ENCODE results near the gene CTBP1.

The CTBP1 gene

DNA sequence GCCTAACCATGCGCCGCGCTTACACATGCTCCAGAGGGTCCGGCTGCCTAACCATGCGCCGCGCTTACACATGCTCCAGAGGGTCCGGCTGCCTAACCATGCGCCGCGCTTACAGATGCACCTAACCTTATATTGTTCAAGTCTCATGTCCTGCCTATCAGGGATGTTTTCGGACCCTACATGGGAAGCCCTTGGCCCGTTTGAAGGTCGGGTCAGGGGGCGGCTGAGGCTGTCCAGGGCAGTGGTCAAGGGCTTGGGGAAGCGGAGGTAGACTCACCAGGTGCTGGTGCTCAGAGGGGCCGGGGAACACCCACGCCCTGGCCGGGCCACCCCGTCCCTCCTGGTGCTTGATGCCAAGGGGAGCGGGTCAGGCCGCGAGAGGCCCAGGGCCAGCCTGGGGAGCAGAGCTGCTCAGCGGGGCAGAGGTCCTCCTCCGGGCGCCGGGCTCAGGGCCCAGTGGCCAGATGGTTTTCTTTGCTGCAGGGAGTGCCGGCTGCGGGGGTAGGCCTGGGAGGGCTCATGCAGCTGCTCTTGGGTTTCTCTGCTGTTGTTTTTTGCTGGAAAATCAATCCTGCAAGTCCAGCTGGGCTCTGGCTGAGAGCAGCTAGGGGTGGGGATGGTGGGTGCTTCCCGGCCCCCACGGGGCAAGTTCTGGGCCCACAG is 41.2 kb downstream of the CTBP1 start:
- no peak for DNase-seq

DNA sequence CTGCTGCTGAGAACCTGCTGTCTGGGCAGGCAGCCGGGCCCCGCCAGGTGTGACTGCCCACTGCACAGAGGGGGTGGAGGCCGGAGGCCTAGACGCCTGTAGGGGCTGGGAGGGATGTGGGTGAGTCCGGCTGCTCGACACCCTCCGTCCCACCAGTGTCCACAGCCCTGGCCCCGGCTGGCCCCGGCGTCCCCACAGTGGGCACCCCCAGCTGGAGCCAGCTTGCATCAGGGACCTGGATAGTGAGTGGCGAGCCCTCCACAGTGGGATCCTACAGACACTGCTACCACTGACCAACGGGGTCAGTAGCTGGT is 41.8 kb downstream of the CTBP1 start:
- DNase-seq: no peak

DNA sequence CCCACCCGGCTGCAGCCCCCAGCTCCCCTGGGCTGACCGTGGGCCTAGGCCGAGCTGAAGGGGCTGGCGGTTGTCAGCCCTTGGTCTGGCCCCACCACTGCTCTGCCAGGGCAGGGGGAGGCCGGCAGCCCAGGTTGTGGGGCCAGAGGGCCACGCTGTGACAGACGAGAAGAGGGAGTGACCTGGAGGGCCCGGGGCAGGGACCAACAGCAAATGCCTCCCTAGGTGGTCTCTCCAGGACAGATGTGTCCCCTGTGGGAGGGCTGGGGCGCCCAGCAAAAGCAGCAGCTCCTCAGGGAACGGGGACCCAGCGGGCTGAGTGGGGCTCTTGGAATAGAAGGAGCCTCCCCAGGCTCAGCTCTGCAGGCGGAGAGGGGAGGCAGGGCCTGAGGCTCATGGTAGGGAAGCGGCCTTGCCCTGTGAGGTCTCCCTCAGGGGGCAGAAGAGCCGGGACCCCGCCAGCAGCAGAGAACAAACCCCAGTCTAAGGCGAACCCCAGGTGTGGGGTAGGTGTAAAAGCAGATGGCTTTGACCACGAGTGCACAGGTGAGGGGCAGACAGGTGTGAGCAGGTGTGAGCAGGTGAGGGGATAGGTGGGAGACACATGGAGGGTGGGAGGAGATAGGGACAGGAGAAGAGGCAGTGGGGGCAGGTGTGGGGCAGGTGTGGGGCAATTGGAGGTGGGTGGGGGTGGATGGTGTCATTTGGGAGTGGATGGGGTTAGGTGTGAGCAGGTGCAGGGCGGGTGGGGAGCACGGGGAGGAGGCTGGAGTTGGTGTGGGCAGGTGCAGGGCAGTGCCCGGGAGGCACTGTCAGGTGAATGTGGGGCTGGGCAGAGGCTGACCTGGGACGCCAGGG is 42.4 kb downstream of the CTBP1 start:
- DNase-seq: no peak

DNA sequence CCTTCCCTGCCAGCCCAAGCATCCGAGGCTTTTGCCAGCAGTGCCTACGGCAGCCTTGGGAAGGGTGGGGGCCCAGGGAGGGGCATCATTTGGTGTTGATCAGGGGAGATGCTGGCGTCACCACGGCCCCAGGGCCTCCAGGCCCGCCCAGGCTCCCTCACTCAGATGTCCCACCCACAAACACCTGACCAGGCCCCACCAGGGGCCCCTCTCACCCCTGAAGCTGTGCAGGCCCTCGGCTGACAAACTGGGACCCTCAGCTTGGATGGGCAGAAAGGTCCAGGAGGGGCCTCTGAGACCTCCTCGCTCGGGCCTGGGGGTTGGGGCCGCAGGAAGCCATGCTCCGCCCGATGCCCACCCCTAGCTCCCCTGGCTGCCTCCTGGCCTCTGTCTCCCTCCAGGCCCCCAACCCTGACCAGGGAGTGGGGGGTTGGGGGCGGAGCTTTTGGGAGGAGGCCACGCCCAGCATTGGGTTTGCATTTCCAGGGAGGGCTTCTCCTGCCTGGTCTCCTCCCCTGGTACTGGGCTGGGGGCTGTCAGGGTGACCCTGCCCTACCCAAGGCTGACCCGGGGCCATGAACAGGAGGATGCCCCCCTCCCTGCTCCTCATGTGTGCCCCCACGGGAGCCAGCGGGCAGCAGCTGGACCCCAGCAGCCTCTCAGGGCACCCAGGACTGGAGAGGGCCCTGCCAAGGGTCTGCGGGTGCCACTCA is 43.2 kb downstream of the CTBP1 start:
- no peak for DNase-seq

DNA sequence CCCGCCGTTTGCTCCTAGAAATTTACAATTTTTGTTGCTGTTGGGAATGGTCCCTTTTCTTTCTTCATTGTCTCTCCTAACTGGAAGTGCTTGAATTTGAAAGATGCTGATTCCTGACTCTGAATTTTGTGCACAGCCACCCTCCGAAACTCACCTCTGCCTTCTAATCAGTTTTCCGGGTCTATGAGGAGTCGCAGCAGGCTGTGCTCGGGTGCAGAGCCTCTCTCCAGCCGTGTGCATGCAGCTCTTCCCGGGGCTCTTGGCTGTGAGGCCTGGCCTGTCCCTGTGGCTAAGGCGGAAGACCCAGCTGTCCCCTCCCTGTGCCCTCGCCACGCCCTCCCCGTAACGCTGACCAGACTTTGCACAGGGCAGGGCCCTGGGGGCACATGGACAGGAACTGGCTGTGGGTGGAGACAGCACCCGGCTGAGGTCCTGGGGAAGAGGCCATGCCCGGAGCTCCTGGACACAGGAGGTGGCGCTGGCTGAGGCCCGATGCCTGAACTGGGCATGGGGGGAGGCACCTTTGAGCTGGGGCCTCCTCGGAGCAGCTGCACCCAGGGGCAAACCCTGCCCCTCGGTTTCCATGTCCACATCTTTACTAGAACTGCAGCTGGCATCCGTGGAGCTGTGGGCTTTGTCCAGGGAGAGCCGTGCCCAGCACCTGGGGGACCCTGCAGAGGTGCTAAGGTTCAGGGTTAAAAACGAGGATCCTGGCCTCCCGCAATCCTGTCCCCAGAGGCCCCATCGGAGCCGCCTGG is 43.9 kb downstream of the CTBP1 start:
- no peak for DNase-seq

DNA sequence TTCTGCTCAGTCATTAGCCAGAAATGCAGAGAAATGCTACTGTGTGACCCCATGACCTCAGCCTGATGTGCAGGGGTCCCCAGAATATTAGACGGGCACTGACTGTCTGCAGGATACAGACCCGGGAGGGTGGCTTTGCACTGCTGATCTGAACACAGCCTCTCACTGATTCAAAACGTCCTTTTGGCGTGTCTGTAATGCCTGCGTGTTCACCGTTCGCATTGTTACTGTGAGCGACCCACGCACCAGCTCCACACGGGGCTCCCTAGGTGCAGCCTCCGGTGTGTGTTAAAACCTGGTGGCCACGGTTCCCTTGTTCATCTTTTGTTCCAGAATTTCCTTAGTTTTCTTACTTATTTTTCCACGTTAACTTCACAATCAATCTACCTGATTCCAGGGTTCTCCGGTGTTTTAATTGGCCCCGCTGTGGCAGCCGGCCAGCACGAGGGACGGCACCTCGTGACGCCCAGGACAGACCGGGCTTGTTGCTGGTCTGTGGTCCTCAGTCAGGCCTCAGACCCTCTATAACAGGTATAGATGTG is 44.6 kb downstream of the CTBP1 start:
- DNase-seq: no peak

DNA sequence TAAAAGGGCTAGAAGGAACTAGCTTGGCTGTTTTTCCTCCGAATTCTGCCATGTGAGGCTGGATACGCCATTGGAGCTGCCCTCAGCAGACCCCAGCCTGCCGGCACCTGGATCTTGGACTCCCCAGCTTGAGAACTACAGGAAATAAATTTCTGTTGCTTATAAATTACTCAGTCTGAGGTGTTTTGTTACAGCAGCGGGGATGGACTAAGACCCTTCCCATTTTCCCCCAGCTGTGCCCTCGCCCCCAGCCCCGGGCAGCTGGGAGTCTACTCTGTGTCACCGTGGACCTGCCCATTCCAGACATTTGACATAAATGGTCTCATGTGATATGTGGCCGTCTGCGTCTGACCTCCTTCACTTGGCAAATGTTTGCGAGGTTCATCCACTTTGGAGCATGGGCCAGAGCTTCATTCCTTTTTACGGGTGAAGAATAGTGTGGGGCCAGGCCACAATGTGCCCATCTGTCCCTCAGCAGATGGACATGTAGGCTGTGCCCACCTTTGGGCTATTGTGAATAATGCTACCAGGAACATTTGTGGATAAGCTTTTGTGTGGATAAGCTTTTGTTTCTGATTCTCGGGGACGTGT is 45.8 kb downstream of the CTBP1 start:
- DNase-seq: no peak

DNA sequence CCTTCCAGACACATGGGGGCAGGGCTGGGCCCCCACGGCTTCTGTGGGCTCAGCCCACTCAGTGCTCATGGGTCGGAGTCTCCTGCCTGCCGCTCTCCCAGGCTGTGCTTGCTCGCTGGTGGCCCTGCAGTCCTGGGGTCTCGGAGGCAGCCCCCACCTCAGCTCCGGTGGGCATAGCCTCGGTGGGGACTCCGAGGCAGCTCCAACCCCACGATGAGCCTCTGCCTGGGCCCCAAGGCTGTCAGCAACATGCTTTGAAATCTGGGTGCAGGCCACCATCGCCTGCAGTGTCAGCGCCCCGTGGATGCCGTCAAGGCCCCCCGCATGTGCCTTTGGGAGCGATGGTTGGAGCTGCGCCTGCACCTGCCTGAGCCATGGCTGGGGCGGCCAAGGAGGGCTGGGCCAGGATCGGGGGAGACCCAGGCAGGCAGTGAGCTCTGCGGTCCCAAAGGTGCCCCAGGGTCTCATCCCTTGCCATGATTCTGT is 46.4 kb downstream of the CTBP1 start:
- no peak for DNase-seq

DNA sequence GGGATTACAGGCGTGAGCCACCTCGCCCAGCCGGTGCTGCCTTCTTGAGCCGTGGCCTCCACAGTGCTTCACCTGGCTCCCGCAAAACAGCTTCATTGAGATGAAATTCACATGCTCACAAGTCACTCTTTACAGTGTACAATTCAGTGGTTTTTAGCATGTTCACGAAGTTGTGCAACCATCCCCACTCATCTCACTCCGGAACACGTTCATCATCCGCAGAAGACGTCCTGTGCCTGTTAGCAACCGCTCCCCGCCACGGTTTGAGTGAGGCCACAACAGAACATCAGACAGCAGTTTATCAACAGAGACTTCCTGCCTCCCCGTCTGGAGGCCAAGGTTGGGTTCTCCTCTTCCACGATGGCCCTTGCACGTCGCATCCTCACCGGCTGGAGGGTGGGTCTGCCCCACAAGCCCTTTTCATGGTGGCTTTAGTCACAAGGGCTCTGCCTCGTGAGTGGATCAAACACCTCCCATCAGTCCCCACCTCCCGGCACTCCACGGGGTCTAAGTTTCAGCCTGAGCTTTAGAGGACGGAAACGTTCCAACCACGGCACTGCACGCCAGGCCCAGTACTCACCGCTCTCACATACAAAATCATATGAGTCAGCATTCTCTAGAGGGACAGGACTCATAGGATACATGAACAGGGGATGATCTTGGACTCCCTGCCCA is 46.9 kb downstream of the CTBP1 start:
- no peak for DNase-seq

DNA sequence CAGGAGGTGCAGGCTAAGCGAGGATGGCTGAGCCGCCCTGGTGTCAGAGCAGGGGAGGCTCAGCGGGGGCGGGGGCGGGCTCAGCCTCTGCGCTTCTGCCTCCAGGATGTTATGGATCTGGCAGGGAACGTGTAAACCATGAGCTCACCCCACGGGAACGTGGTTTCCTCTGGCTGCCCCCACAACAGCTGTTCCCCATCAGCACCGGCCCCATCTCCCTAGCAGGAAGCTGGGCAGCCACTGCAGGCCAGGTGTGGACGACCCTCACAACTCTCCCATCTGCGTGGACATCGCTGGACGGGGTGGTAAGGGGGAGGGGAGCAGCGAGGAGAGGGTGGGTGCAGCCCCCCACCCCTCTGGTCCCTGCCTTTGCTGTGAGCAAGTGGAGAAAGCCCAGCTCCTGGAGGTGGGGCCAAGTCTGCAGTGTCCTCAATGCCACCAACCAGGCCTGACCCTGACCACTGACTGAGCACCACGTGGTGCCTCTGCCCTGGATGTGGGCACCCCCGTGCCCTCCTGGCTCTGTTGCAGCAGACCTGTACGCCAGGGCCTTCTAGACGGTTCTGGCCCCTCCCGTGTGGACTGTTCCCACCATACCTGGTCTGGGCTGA is 48.4 kb downstream of the CTBP1 start:
- DNase-seq: no peak

DNA sequence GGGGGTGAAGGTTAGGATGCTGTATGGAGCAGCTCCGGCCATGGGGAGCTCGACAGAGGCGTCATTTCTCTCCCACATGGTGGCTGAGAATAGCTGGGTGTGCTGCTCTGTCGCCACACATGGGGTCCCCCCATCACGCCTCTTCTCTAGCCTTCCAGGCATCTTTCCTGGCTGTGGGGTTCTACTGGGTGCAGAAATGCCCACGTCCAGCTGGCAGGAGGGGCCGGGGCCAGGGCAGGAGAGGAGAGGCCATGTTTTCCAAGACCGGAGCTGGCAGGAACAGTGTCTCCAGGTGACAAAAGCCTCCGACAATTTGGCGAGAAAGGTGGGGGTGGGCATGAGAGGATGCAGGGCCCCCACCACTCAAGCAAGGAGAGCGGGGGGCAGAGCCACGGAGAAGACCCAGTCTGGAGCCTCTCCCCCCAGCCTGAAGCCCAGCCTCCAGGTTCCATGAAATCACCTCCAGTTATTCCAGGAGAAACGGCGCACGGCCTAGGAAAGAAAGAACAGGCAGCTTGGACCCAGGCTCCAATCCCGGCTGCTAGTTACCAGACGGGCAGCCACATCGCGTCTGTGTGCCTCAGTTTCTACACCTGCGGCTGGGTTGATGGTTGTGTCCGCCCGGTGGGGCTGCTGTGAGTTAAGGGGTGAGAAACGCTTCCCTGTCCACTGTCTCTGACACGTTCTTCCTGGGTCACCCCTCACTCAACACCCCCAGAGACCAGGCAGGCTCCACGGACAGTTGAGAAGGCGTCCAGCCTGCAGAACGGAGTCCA is 49.2 kb downstream of the CTBP1 start:
- no peak for DNase-seq

DNA sequence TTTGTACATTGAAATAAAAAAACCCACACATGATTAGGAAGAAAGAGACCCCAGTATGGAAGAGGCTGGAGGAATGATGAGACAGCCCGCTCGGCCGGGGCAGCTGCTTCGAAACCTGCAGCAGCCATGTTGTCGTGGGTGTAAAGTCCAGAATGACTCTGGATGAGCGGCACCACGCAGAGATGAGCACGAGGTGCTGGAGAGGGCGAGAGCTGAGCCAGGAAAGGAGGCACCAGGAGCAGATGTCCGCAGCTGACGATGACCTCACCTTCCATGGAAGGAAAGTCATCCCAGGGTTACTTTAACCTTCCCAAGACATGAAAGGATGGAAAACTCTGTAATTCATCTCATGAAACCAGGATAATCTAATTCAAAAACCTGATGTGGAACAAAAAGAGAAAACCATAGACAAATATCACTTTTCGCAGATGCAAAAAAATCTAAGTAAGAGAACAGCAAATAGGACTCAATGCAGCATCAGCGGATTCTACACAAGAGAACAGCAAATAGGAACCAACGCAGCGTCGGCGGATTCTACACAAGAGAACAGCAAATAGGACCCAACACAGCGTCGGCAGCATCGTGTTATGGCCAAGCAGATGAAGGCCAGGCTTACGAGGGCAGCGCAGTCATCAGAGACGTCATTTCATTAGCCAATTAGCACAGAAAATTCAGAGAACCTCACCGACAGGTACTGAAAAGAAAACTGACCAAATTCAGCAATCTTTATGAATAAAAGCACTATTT is 50.7 kb downstream of the CTBP1 start:
- DNase-seq: no peak

DNA sequence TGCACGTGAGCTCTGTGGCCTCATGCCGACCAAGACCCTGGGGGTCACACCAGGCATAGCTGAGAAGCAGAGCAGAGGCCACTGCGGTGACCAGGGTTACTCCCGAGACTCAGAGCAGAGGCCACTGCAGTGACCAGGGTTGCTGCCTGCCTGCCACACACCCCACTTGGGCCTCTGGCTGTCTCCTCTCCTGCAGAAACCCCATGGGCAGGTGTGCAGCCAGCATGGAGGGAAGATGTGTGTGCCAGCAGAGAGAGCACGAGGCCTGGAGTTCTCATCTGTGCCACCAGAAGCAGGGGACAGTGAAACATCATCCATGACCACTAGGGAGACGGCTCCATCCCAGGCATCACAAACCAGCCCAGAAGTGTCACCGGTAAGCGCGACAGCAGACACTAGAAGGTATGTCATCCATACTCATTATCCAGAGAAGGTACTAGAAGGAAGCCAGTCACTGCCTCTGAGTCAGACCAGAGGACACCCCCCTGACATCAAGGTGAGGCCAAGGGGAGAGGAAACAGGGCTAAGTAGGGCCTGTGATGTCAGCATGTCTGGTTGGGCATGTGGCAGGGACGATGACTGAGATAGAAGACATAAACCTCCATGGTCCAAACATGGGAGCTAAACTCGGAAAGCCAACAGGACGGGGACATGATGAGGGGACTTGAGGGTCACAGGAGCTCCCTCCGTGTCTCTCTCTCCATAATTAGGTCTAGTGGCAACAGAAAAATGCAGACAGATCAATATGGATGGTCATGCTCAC is 52.3 kb downstream of the CTBP1 start:
- no peak for DNase-seq

DNA sequence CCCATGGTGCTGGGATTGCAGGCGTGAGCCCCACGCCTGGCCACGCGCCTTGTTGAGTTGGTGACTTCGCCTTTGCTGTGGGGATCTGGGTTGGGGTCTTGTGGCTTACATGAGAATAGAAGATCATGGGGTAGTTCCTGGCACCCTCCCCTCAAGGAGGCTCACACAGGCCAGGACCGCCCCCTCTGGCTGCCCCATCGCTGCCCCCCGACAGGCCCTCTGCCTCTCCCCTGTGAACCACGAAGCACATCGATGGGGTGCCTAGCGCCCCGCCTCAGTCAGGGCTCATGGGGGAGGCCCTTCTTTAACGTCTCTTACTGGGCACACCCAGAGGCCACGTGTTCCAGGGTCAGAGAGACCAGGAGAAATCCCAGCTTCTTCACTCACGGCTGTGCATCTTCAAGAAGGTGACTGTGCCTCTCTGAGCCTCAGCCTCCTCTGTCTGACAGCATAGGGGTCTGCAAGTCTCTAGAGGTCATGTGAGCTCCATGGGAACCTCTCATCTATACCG is 53.0 kb downstream of the CTBP1 start:
- no peak for DNase-seq

DNA sequence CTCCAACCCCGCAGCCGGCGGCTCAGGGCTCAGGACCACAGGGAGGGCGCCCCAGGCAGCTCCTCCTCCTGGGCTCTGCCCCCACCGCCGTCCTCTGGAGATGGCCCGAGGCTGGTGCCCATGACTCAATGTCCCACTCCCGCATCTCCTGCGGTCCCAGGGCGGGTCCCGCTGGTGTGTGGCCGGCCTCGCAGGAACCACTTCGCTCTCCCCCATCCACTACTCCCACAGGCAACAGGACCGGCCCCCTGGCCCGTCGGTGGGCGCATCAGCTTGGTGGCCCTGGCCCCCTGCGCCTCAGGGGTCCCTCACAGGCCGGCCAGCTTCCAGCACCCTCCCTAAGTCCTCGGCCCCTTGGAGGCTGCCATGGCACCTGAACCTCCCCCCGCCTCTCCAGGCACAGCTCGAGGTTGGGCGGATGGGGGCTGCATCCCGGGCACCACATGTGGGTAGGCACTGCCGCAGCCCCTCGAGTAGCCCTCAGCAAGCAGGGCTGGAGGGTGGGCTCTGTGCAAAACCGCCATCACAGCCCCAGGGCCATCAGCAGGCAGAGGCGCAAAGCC is 53.7 kb downstream of the CTBP1 start:
- DNase-seq: no peak

DNA sequence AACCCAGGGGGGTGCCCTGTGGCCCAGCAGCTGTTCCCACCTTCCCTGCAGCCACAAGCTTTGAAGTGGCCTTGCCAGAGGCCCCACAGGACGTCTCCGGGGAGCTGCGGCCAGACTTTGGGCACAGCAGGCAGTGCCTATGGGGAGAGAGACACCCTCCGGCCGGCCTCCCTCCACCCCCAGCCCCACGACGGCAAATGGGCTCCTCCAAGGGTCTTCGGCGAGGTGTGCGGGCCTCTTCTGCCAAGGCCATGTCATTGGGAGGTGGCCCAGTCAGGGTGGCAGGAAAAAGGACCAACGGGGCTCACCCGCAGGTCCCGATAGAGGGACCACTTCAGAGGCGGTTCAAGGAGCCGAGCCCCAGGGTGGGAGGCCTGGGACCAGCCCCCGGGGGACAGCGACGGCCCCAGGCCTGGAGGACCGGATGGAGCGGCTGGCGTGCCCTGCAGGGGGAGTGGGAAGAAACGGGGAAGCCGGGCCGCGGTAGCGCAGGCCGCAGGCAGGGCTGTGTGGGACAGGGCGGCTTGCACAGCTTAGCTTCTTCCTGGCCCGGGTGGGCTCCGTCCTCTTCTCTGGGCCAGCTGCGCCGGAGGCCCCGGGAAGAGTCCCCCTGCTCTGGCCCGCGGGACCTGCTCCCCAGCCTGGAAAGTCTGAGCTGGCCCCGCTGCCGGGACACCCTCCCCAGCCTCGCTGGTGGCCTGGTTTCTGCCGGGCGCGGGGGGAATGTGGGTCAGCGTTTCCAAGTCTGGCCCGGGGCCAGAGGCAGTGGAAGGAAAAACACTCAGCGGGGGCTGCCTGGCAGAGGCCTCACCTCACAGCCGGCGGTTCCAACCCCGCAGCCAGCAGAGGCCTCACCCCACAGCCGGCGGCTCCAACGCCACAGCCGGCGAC is 54.7 kb downstream of the CTBP1 start:
- DNase-seq: no peak

Measured in NCI-H2107 (cell line).